NCI-H146 (cell line): Measurements from ENCODE around the gene ALOX5AP.

Source experiments
- DNase-seq: peaks from one replicate; lab custom pipeline; 2025; lab: John Stamatoyannopoulos, UW

ALOX5AP gene

DNA sequence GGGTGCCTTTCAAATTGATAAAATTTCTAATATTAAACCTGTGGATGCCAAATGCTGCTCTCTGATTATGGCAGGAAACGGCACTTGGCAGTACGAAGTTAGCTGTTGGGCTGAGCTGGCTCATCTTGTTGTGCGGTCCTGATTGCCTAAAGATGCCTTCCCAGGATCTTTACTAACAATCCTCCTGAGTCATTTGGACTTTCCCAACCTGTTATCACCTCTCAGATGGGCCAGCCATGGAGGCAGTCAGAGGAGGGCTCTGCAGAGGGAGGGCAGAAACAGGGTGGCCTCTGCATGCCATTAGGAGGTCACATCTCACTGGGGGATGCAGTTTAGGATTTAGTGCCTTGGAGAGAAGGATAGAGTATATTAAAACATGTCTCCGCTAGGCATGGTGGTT lies 27.3 kb downstream of the ALOX5AP start:
- no peak for DNase-seq

DNA sequence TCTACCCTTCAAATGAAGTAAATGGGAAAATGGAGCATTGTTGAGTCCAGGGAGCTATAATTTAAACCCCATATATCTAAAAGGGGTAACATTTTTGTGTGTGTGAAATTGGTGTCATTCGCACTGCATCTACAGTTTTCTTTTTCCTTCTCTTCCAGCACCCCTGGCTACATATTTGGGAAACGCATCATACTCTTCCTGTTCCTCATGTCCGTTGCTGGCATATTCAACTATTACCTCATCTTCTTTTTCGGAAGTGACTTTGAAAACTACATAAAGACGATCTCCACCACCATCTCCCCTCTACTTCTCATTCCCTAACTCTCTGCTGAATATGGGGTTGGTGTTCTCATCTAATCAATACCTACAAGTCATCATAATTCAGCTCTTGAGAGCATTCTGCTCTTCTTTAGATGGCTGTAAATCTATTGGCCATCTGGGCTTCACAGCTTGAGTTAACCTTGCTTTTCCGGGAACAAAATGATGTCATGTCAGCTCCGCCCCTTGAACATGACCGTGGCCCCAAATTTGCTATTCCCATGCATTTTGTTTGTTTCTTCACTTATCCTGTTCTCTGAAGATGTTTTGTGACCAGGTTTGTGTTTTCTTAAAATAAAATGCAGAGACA lies 28.6 kb downstream of the ALOX5AP start:
- DNase-seq: no peak

DNA sequence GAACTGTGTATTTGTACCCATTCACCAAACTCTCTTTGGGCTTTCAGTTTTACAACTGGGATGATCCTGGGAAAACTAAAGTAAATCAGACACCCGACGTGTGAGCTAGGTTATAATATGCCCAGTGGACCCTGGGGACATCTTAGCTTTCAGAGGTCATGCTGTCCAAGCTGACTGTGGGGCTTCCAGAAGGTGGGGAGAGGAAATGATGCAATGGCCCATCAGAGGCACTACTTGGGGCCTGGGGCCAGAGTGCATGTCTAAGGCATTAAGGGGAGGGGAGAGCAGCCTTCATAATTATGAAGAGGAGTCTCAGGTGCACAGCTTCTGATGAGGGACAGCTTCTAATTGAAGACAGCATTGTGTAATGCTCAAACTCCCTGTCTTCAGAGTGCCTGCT lies 30.9 kb downstream of the ALOX5AP start:
- no peak for DNase-seq

DNA sequence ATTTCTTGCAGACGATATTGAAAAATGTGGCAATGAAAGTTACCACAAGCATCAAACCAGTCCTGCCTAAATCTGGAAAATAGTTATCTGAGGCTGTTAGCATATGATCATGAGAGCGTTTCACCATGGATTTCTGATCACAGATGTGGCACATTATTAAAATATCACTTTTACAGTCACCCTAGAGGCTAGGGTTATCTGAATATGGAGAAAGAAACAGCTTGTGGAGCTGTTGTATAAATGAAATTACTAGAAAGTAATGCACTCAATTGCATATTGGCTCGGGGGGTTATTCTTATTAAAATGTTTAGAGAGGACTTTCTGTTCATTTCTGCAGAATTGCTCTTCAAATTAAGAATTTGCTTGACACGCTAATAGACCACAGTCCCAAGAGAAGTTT lies 35.6 kb downstream of the ALOX5AP start:
- DNase-seq: no peak

DNA sequence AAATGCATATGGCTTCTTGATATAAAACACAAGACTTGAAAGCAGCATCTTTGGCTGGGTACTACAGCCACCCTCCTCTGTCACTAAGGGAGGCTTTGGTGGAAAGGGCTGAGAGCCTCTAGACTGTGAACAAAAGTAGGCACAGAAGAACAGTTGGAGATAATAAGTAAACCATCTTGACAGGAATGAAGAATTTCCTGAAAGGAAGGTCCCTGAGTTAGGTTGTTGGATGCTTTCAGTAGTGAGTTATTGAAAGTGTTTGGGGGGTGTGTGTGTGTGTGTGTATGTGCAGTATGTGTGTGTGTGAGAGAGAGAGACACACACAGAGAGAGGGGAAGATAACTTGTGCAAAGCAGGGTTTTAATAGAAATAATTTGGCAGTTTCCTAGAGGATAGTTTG lies 38.2 kb downstream of the ALOX5AP start:
- DNase-seq: no peak

DNA sequence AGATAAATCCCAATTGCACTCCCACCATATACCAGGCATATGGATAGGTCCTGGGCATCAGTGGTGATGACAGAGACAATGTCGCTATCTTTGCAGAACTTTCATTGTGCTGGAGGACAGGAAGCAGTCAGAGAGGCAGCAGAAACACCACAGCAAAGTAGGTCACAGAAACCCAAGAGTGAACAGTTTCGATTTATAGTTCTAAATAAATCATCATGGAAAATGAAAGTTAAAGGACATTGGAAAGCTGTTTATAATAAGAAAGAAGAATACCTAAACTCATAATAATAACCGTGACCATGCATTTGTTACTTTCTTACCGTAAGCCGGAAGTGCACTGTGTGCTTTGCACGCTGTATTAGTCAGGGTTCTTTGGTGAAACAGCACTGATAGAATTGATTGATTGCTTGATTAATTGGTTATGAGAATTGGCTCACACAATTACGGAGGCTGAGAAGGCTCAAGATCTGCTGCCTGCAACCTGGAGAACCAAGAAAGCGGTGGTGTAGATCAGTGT lies 38.9 kb downstream of the ALOX5AP start:
- DNase-seq: no peak

DNA sequence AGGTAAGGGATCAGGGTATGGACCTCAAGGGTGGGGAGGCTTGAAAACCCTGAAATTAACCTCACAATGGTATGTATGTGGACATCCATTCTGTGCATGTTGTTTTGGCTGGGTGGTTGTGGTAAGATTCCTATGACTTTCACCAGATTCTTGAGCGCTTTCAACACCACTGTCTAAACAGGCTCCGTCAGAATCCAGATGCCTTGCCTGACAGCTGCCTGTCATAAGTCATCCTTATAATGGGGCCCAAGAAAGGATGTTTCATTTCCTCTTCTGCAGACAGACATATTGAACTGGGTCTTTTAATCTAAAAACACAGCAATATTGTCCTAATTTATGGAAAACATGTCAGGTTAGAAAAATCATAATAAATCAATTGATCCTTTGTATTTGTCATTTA lies 41.3 kb downstream of the ALOX5AP start:
- no peak for DNase-seq

DNA sequence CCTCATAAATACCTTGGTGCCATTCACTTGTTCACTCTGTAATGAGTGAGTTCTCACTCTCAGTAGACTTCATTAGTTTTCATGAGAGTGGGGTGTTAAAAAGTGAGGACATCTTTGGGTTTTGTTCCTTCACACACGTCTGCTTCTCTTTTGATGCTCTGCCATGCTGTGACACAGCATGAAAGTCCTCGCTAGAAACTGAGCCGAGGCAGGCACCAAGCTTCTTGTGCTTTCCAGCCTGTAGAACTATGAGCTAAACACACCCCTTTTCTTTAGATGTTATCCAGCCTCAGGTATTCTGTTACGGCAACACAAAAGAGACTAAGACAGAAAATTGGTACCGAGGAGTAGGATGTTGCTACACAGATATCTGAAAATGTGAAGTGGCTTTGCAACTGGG lies 43.7 kb downstream of the ALOX5AP start:
- DNase-seq: no peak

DNA sequence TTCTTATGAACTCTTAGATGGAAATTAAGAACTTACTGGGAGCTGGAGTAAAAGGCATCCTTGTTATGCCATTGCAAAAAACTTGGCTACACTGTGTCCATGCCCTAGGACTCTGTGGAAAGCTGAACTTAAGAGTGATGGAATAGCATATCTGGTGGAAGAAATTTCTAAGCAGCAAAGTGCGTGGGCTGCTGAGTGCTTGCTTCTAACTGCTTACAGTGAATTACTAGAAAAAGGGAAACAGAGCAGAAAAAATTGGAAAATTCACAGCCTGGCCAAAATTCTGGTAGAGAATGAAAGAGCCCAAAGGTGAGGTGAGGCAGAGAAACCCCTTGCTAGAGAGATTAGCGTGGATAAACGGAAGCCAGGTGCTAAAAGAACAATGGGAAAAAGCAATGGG lies 44.3 kb downstream of the ALOX5AP start:
- DNase-seq: no peak

DNA sequence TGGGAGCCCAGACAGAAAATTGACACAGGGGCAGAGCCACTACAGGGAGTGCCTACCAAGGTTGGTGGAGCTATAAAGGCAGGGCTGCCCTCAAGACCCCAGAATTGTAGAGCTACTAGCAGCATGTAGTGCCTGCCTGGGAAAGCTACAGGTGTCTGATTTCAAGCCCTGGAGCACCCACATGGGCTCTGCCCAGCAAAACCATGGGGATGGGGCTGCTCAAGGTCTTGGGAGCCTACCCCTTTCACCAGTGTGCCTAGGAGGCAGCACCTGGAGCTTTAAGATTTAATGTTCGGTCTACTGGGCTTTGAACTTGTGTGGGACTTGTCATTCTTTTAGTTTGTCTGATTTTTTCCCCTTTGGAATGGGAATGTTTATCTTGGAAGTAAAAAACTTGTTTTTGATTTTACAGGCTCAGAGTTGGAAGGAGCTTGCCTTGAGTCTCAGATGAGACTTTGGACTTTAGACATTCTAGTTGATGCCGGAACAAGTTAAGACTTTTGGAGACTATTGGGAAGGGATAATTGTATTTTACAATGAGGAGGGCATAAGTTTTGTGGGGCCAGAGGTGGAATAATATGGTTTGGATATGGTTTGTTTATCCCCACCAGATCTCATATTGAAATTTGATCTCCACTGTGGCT lies 45.1 kb downstream of the ALOX5AP start:
- DNase-seq: no peak

DNA sequence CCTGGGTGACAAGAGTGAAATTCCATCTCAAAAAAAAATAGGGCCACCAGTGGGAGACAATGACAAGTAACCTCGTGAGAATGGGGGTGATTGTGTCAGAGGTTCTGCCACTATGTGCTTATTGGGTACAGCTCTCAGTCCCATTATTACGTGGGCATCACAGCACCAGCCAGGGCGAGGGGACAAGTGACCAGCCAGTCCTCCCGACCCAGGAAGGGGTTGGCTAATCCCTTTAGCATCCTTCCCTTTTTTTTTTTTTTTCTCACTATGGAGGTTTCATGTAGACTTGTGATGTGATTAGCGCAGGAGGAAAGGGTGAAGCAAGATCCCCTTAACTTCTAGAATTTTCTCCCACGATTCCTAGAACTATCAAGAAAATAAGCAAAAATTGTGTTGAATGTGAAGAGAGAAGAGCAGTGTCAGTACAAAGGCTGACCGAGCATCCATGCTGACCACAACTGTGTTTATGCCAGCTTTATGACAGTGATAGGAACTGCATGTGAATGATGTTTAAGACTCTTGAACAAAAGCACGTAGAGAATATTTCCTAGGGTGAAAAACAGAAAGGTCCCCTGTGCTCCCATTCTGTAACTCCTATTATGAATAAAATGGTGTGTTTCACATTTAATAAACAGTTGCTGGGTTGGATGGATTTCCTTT lies 50.0 kb downstream of the ALOX5AP start:
- DNase-seq: no peak

DNA sequence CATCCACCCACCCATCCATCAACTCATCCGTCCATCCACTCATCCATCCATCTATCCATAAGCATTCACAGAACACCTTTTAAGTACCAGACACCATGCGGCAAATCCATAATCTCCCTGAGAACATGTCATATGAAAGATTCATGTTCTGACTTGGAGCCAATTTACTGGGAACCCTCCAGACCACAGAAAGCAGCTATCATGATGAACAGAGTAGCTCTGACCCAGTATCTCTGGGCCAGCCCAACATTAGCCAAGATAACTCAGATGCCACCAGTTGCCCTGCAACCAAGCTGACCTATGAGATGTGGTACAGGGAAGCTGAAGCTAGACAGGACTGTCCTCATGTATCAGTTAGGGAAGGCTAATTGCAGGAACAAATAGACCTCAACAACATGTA lies 51.3 kb downstream of the ALOX5AP start:
- no peak for DNase-seq

DNA sequence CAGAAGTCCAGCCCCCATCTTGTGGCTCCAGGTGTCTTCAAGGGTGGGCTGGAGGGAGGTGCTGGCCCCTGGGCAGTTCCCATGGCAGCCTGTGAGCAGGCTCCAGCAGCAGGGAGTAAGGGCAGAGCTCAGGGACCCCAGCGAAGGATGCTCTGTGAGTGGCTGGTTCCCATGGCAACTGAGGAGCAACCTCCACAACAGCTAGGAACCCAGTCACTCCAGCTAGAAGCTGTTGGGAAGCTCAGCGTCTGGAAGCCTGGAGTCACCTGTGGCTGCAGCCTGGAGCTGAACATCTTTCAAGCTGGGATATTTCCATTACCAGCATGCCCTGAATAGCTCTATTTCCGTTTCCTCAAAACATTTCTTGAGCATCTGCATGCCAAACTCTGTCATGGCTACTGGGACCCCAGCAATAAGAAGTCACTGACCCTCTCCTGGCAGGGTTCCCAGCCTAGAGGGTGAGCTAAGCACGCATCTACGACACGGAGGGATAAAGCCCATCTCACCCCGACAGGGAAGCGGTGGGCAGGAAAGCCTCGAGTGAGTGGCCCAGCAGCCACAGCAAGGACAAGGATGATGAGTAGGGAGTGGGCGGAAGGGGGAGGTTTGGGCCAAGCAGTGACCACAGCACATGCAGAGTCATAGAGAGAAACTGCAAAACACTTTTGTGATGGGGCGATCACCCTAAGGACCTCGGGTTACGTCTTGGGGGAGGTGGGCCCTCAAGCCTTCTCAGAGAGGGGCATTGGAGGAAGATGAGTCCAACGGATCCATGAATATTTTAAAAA lies 52.6 kb downstream of the ALOX5AP start:
- DNase-seq: no peak

DNA sequence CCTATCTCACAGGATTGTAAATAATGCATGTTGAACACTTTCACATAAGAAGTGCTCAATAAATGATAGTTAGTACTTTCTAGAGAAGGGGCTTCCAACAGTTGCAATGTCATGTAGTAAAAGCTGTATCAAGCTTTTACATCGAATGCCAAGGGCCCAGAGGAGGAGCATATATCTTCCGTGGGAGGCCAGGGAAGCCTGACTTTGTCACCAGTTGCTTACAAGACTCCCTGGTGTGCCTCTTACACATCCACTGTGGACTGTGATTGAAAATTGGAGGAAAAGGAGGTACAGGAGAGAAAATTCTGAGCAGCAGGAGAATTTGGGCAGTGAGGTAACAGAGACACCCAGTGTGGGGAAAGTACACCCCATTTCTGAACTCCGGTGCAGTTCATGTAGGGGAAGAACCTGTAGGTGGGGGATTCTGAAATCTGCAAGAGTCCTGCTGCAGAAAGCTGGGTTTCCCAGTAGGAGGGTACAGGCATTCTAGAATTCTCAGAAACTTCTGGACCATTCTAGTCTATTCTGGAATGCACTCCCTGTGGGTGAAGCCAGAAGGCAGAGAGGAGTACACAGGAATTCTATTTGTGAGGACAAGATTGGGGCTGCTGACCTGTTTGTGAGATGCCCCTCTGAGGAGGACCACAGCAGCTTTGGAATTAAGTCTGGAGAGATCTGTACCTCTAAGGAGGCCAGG lies 54.0 kb downstream of the ALOX5AP start:
- DNase-seq: no peak

DNA sequence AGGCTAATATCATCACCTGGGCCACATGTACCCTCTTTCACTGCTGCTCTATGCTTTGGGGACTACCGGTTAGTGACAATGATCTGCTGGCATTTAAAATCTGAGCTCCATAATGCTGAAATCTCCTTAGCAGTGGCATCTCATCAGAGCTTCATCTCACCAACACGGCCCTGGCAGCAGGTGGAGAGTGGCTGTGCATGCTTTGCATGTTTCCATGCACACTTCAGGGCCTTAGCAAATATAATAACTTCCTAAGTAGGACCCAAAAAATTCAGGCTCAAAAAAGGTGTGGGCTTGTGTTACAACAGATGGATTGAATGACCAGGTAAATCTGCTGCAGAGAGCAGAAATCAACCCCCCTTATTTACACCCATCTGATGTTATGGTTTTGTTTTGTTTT lies 55.2 kb downstream of the ALOX5AP start:
- no peak for DNase-seq

DNA sequence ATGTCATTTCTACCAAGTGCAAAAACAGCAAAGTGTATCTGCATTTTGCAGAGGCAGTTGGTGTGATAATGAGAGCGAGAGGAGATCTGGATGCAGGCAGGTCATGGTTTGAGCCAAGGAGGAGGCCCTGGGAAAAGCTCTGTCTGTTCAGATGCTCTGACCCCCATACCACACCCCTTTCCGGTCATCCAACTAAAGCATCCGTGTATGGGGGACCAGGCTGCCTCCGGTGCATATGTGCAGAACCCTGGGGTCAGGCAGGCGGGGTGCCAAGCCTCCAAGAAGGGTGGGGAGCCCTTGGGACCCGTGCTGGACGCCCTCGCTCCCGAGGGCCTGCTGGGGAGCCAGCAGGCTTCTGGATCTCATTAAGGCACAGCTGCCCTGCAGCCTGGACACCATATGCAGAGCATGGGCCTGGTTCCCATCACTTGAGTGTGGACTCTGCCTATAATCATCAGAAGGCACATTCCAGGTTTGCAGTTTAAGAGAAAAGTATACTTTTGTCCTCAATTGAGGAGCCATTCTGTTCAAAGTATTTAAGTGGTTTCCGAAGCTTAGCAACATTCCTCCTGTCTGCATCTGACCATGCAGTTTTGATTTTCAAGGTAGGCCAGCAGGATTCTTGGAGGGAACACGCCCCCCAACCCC lies 56.1 kb downstream of the ALOX5AP start:
- no peak for DNase-seq

DNA sequence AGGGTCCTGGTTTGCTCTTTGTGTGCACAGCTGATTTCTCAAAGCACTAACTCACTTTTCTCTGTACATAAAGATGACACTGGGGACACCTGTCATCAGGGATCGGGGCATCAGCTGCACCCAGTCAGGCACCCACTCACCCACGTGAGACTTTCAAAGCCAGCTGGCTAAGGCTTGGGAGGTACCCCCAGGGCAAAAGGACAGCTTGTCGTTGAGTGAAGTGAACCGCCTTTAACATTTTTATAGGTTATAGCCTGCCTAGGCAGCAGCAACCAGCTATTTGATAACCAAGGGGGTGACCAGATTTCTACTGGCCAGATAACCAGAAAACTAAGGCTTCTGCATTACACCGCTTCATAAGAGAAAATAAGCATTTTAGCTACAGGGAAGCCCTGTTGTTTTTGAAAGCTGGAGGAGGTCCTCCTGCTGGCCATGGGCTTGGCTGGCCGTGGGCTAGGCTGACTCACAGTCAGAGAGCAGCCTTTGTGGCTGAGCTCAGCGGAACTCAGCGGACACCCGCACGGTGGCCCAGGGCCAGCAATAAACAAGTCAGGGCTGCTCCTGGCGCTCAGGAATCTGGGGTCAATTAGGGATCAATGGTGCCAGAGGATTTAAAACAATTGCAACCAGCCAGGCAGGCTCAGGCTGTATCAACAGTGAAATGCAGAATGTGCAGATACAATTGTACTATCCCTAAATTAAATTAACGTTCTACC lies 57.1 kb downstream of the ALOX5AP start:
- no peak for DNase-seq

DNA sequence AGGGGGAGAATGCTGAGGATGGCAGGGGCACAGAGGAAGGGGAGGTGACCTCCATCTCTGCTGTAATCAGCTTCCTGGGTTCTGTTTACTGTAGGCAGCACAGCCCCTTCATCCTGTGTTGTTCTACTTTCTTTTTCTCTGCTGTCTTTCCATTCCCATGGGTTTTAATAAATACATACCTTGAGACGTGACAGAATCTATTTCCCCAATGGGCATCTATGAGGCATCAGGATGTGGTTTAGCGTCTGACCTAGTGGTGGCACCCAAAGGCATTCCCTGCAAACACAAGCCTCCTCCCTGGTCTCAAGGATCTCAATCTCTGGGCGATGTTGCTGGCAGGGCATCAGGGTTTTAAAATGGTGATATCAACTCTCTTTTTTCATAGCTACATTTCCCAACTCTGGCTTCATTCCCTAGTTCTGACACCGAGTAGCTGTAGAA lies 60.8 kb downstream of the ALOX5AP start:
- DNase-seq: no peak

DNA sequence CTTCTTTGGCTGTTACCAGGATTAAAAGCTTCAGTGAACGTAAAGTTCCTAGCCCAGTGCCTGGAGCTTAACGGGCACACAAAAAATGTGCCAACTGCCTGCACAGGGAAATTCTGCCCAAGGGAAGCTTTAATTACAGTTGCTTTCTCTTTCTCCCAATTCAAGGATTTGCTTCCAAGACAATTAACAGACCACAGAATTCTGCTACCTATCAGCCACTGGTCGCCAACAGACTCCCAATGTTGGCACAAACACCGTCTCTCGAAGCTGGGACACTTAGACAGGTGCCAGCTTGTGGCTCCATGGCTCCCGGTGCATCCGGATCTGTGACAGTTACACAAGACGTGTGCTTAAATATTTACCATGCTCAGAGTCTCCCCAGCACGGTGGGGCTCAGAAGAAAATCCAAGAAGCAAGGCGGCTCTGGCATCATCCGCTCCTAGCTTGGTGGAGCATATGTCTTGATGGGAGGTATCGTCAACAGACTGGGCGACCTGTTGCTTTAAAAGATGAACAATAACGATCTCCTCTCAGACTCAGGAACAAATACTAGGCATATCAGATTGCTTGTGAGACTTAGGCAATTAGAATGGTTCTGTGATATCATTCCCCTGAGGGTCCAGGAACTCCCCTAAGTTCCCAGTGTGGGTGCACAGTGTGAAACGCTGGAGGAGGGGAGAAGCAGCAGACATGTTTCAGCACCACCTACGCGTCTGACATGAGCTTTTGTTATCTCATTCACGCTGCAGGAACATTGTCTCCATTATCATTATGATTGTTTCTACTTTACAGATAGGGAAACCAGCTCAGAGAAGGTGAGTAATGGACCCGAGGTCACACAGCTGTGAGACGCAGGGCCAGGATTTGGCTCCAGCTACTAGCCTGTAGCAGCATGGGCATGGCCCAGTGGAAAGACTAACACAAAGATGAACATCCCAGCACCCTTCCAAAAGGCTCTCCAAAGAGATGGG lies 61.6 kb downstream of the ALOX5AP start:
- no peak for DNase-seq
